GM21786 (cell line): ENCODE data around the gene TSHB.

ENCODE experiments used
- ATAC-seq: cut with Tn5 transposase; IDR thresholded peaks from one replicate; pipeline ENCODE4 v1.9.1; 2021; ENCODE audit not compliant: unreplicated experiment

TSHB gene

GRCh38 chr1:115059316-115059715 is 29.7 kb downstream of the TSHB start:
- no peak for ATAC-seq

GRCh38 chr1:115060501-115060900 is 30.9 kb downstream of the TSHB start:
- no peak for ATAC-seq

GRCh38 chr1:115062542-115063004 is 32.9 kb downstream of the TSHB start:
- ATAC-seq: peak; percentile 87

GRCh38 chr1:115063228-115063901 is 33.7 kb downstream of the TSHB start:
- ATAC-seq: peak; percentile 26

GRCh38 chr1:115064461-115064860 is 34.8 kb downstream of the TSHB start:
- no peak for ATAC-seq

- no peak for ATAC-seq
Measured at GRCh38 chr1:115065021-115065420, 35.4 kb downstream of the TSHB start.

GRCh38 chr1:115067161-115067859 is 37.7 kb downstream of the TSHB start:
- no peak for ATAC-seq

GRCh38 chr1:115068826-115069585 is 39.4 kb downstream of the TSHB start:
- no peak for ATAC-seq

- no peak for ATAC-seq
Measured at GRCh38 chr1:115069659-115070308, 40.2 kb downstream of the TSHB start.

- no peak for ATAC-seq
Measured at GRCh38 chr1:115071012-115071664, 41.5 kb downstream of the TSHB start.

- ATAC-seq: no peak
Measured at GRCh38 chr1:115073298-115074087, 43.9 kb downstream of the TSHB start.

- no peak for ATAC-seq
Measured at GRCh38 chr1:115074839-115075534, 45.4 kb downstream of the TSHB start.

GRCh38 chr1:115076384-115076915 is 46.8 kb downstream of the TSHB start:
- ATAC-seq: no peak

- no peak for ATAC-seq
Measured at GRCh38 chr1:115077286-115077983, 47.8 kb downstream of the TSHB start.

- ATAC-seq: no peak
Measured at GRCh38 chr1:115077984-115078330, 48.3 kb downstream of the TSHB start.

- no peak for ATAC-seq
Measured at GRCh38 chr1:115078708-115079107, 49.1 kb downstream of the TSHB start.

- ATAC-seq: no peak
Measured at GRCh38 chr1:115082949-115083348, 53.3 kb downstream of the TSHB start.
